HUES6 (cell line): Measurements from ENCODE around the gene ACVR1.

Source experiments
- H3K27ac ChIP-seq: 2 replicates; pipeline ENCODE4 v1.7.0; 2013; ENCODE audit warnings: low read depth, mild to moderate bottlenecking, low read length, inconsistent platforms
- H3K27me3 ChIP-seq: 2 replicates; pipeline ENCODE4 v1.6.1; 2013; ENCODE audit warnings: low read length; ENCODE audit not compliant: control insufficient read depth, insufficient read depth
- H3K36me3 ChIP-seq: 2 replicates; pipeline ENCODE4 v1.6.1; 2013; ENCODE audit warnings: low read length; ENCODE audit not compliant: control insufficient read depth, insufficient read depth
- H3K4me1 ChIP-seq: 2 replicates; pipeline ENCODE4 v1.6.1; 2013; ENCODE audit warnings: low read length; ENCODE audit not compliant: control insufficient read depth, insufficient read depth
- H3K4me3 ChIP-seq: 2 replicates; pipeline ENCODE4 v1.5.1; 2013; ENCODE audit warnings: low read depth, low read length
- H3K9ac ChIP-seq: one replicate; pipeline ENCODE4 v1.6.1; 2013; ENCODE audit warnings: mild to moderate bottlenecking, low read length
- H3K9me3 ChIP-seq: 2 replicates; pipeline ENCODE4 v1.6.1; 2013; ENCODE audit warnings: low read depth, low read length; ENCODE audit not compliant: control insufficient read depth, insufficient read depth

The ACVR1 gene

GRCh38 chr2:157903626-157904025, 27.5 kb upstream of the ACVR1 start:
- no peaks in the 10 kb centered on the region for H3K27me3 ChIP-seq
- H3K27ac ChIP-seq: no peak overlapping the region
- no peaks in the 10 kb centered on the region for H3K36me3 ChIP-seq
- H3K4me3 ChIP-seq: no peak overlapping the region
- H3K9me3 ChIP-seq: no peaks in the 10 kb centered on the region
- no peak overlapping the region for H3K9ac ChIP-seq
- peaks cover 17% of the 10 kb centered on the region; the same call in 1 of the 2 replicates for H3K4me1 ChIP-seq

GRCh38 chr2:157903151-157903550, 27.0 kb upstream of the ACVR1 start:
- Histone ChIP-seq H3K9me3 (no peaks in the 10 kb centered on the region), H3K4me1 (peaks cover 22% of the 10 kb centered on the region; the same call in 1 of the 2 replicates), H3K4me3 (no peak overlapping the region), H3K27ac (no peak overlapping the region), H3K9ac (no peak overlapping the region), H3K27me3 (no peaks in the 10 kb centered on the region), H3K36me3 (no peaks in the 10 kb centered on the region)

- no peaks in the 10 kb centered on the region for H3K9me3 ChIP-seq
- H3K4me1 ChIP-seq: peaks cover 22% of the 10 kb centered on the region; the same call in 1 of the 2 replicates
- H3K9ac ChIP-seq: no peak overlapping the region
- no peaks in the 10 kb centered on the region for H3K36me3 ChIP-seq
- no peak overlapping the region for H3K4me3 ChIP-seq
- no peak overlapping the region for H3K27ac ChIP-seq
- H3K27me3 ChIP-seq: no peaks in the 10 kb centered on the region
These were observed 26.6 kb upstream of the ACVR1 start for GRCh38 chr2:157902692-157903091.

GRCh38 chr2:157901325-157901724, 25.2 kb upstream of the ACVR1 start:
- Histone ChIP-seq H3K27me3 (no peaks in the 10 kb centered on the region), H3K4me1 (peaks cover 22% of the 10 kb centered on the region; the same call in 1 of the 2 replicates), H3K9me3 (no peaks in the 10 kb centered on the region), H3K9ac (no peak overlapping the region), H3K27ac (no peak overlapping the region), H3K36me3 (no peaks in the 10 kb centered on the region), H3K4me3 (no peak overlapping the region)

GRCh38 chr2:157900684-157901083, 24.6 kb upstream of the ACVR1 start:
- Histone ChIP-seq H3K9me3 (no peaks in the 10 kb centered on the region), H3K9ac (no peak overlapping the region), H3K27ac (no peak overlapping the region), H3K27me3 (no peaks in the 10 kb centered on the region), H3K4me1 (peaks cover 22% of the 10 kb centered on the region; the same call in 1 of the 2 replicates), H3K36me3 (no peaks in the 10 kb centered on the region), H3K4me3 (no peak overlapping the region)

- Histone ChIP-seq H3K36me3 (no peaks in the 10 kb centered on the region), H3K9ac (no peak overlapping the region), H3K4me3 (no peak overlapping the region), H3K27ac (no peak overlapping the region), H3K9me3 (no peaks in the 10 kb centered on the region), H3K4me1 (peaks cover 23% of the 10 kb centered on the region; the same call in 1 of the 2 replicates), H3K27me3 (no peaks in the 10 kb centered on the region)
These were observed 24.1 kb upstream of the ACVR1 start for GRCh38 chr2:157900203-157900602.

GRCh38 chr2:157899125-157899839, 23.2 kb upstream of the ACVR1 start:
- H3K9ac ChIP-seq: no peak overlapping the region
- H3K27ac ChIP-seq: no peak overlapping the region

GRCh38 chr2:157898591-157898996, 22.5 kb upstream of the ACVR1 start:
- Histone ChIP-seq H3K4me3 (no peak overlapping the region), H3K27ac (no peak overlapping the region), H3K4me1 (peaks cover 27% of the 10 kb centered on the region), H3K9me3 (no peaks in the 10 kb centered on the region), H3K27me3 (no peaks in the 10 kb centered on the region), H3K36me3 (no peaks in the 10 kb centered on the region), H3K9ac (no peak overlapping the region)

More at GRCh38 chr2:157899125-157899839, 23.2 kb upstream of the ACVR1 start:
- Histone ChIP-seq H3K27me3 (no peaks in the 10 kb centered on the region), H3K4me1 (peaks cover 28% of the 10 kb centered on the region; the same call in 1 of the 2 replicates), H3K36me3 (no peaks in the 10 kb centered on the region), H3K9me3 (no peaks in the 10 kb centered on the region), H3K4me3 (no peak overlapping the region)

GRCh38 chr2:157897106-157897971, 21.2 kb upstream of the ACVR1 start:
- Histone ChIP-seq H3K4me3 (no peak overlapping the region), H3K9ac (no peak overlapping the region), H3K27ac (no peak overlapping the region), H3K9me3 (no peaks in the 10 kb centered on the region), H3K27me3 (no peaks in the 10 kb centered on the region), H3K36me3 (no peaks in the 10 kb centered on the region), H3K4me1 (peaks cover 20% of the 10 kb centered on the region)

GRCh38 chr2:157895531-157895930, 19.4 kb upstream of the ACVR1 start:
- Histone ChIP-seq H3K4me3 (no peak overlapping the region), H3K4me1 (peaks cover 31% of the 10 kb centered on the region), H3K27me3 (no peaks in the 10 kb centered on the region), H3K9ac (no peak overlapping the region), H3K9me3 (no peaks in the 10 kb centered on the region), H3K36me3 (no peaks in the 10 kb centered on the region), H3K27ac (no peak overlapping the region)
